ENCODE data around the gene GLYR1.

GRCh38 chr16:4868026-4868425, 20.9 kb upstream of the GLYR1 start:
- TF ChIP-seq CTCF (IDR thresholded peaks at IDR 0.05), result no peak
- no peak for TF ChIP-seq POLR2A (IDR thresholded peaks at IDR 0.05)
